ENCODE results near the gene CRYGD.

- TF ChIP-seq, protein P1, sequence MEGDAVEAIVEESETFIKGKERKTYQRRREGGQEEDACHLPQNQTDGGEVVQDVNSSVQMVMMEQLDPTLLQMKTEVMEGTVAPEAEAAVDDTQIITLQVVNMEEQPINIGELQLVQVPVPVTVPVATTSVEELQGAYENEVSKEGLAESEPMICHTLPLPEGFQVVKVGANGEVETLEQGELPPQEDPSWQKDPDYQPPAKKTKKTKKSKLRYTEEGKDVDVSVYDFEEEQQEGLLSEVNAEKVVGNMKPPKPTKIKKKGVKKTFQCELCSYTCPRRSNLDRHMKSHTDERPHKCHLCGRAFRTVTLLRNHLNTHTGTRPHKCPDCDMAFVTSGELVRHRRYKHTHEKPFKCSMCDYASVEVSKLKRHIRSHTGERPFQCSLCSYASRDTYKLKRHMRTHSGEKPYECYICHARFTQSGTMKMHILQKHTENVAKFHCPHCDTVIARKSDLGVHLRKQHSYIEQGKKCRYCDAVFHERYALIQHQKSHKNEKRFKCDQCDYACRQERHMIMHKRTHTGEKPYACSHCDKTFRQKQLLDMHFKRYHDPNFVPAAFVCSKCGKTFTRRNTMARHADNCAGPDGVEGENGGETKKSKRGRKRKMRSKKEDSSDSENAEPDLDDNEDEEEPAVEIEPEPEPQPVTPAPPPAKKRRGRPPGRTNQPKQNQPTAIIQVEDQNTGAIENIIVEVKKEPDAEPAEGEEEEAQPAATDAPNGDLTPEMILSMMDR (IDR thresholded peaks at IDR 0.05) = no peak
- no peak for TF ChIP-seq POLR2A (IDR thresholded peaks at IDR 0.05)
Measured at GRCh38 chr2:208127090-208127489, 2.8 kb upstream of the CRYGD start.
